OCI-LY1 (cell line): ENCODE data around the gene FTSJ3.

ENCODE experiments used
- H2AFZ ChIP-seq: fragments of 200-600 bp; sonication (generic), shearing (Covaris generic); 2 replicates; pipeline ENCODE4 v1.6.0; 2014; ENCODE audit warnings: antibody characterized with exemption, mild to moderate bottlenecking, low read length
- H3F3A ChIP-seq: fragments of 200-600 bp; sonication (generic), shearing (Covaris generic); 2 replicates; pipeline ENCODE4 v1.6.0; 2014; ENCODE audit warnings: mild to moderate bottlenecking, antibody characterized with exemption, low read length, moderate library complexity; ENCODE audit not compliant: insufficient read depth
- H3K27ac ChIP-seq: fragments of 200-600 bp; sonication (generic); 2 replicates; pipeline ENCODE4 v1.5.1; 2014; ENCODE audit warnings: low read length, mixed run types, mild to moderate bottlenecking, low read depth; ENCODE audit not compliant: poor library complexity, severe bottlenecking
- H3K27me3 ChIP-seq: fragments of 200-600 bp; sonication (generic); 2 replicates; pipeline ENCODE4 v1.6.0; 2014; ENCODE audit warnings: antibody characterized with exemption, mild to moderate bottlenecking, low read length, moderate library complexity; ENCODE audit not compliant: insufficient read depth
- H3K36me3 ChIP-seq: fragments of 200-600 bp; sonication (generic); 2 replicates; pipeline ENCODE4 v1.6.1; 2014; ENCODE audit warnings: mild to moderate bottlenecking, antibody characterized with exemption, low read length, moderate library complexity, mixed read lengths; ENCODE audit not compliant: insufficient read depth
- H3K4me1 ChIP-seq: fragments of 200-600 bp; sonication (generic); 2 replicates; pipeline ENCODE4 v1.5.1; 2014; ENCODE audit warnings: mild to moderate bottlenecking, low read length, moderate library complexity; ENCODE audit not compliant: insufficient read depth, severe bottlenecking
- H3K4me2 ChIP-seq: fragments of 200-600 bp; sonication (generic), shearing (Covaris generic); 2 replicates; pipeline ENCODE4 v1.6.1; 2014; ENCODE audit warnings: low read length
- H3K4me3 ChIP-seq: fragments of 200-600 bp; sonication (generic); 2 replicates; pipeline ENCODE4 v1.5.1; 2014; ENCODE audit warnings: low read length, low read depth, mild to moderate bottlenecking, mixed read lengths; ENCODE audit not compliant: poor library complexity, severe bottlenecking
- H3K79me2 ChIP-seq: fragments of 200-600 bp; shearing (Covaris generic); 2 replicates; pipeline ENCODE4 v1.6.1; 2016; ENCODE audit warnings: mixed run types, low read length, mixed read lengths; ENCODE audit not compliant: insufficient read depth
- H3K9ac ChIP-seq: fragments of 200-600 bp; sonication (generic), shearing (Covaris generic); 2 replicates; pipeline ENCODE4 v1.6.1; 2014; ENCODE audit warnings: mild to moderate bottlenecking, low read length, mixed read lengths
- H3K9me2 ChIP-seq: fragments of 200-600 bp; sonication (generic), shearing (Covaris generic); 2 replicates; pipeline ENCODE4 v1.6.1; 2014; ENCODE audit warnings: low read depth, mild to moderate bottlenecking, low read length, mixed read lengths
- H3K9me3 ChIP-seq: fragments of 200-600 bp; shearing (Covaris generic); 2 replicates; pipeline ENCODE4 v1.6.1; 2014; ENCODE audit warnings: low read length, mixed read lengths
- H4K20me1 ChIP-seq: fragments of 200-600 bp; sonication (generic), shearing (Covaris generic); 2 replicates; pipeline ENCODE4 v1.6.0; 2016; ENCODE audit warnings: mild to moderate bottlenecking, low read length; ENCODE audit not compliant: insufficient read depth
- CTCF ChIP-seq: fragments of 200-600 bp; sonication (generic), shearing (Covaris generic); IDR thresholded peaks from 2 replicates; pipeline ENCODE4 v1.5.1; 2017; ENCODE audit warnings: mild to moderate bottlenecking, antibody characterized with exemption, low read length, moderate library complexity, mixed read lengths
- EZH2 ChIP-seq: fragments of 200-600 bp; sonication (generic), shearing (Covaris generic); IDR thresholded peaks from 2 replicates; pipeline ENCODE4 v1.8.0; 2017; ENCODE audit warnings: borderline replicate concordance, mixed run types, mild to moderate bottlenecking, antibody characterized with exemption, low read length, moderate library complexity, mixed read lengths

FTSJ3 gene

GRCh38 chr17:63785556-63785955 is 41.9 kb downstream of the FTSJ3 start:
- no peak overlapping the region for H3K4me3 ChIP-seq
- H3K9me3 ChIP-seq: no peaks in the 10 kb centered on the region
- no peak overlapping the region for H3K4me2 ChIP-seq
- no peaks in the 10 kb centered on the region for H3K27me3 ChIP-seq
- no peak overlapping the region for H2AFZ ChIP-seq
- TF ChIP-seq CTCF: no peak
- TF ChIP-seq EZH2: no peak
- H3K27ac ChIP-seq: no peak overlapping the region
- H3K79me2 ChIP-seq: peaks cover 55% of the 10 kb centered on the region
- no peaks in the 10 kb centered on the region for H3F3A ChIP-seq
- H3K4me1 ChIP-seq: peaks cover 4% of the 10 kb centered on the region
- no peak overlapping the region for H3K9ac ChIP-seq
- peaks cover 85% of the 10 kb centered on the region for H3K36me3 ChIP-seq
- no peaks in the 10 kb centered on the region for H3K9me2 ChIP-seq
- H4K20me1 ChIP-seq: no peaks in the 10 kb centered on the region

GRCh38 chr17:63783522-63783921 is 43.9 kb downstream of the FTSJ3 start:
- TF ChIP-seq CTCF (no peak), EZH2 (no peak)
- no peaks in the 10 kb centered on the region for H3K9me3 ChIP-seq
- H2AFZ ChIP-seq: no peak overlapping the region
- no peak overlapping the region for H3K27ac ChIP-seq
- H3K9ac ChIP-seq: no peak overlapping the region
- H3K4me2 ChIP-seq: no peak overlapping the region
- no peaks in the 10 kb centered on the region for H3K9me2 ChIP-seq
- peaks cover 73% of the 10 kb centered on the region for H3K79me2 ChIP-seq
- no peaks in the 10 kb centered on the region for H3F3A ChIP-seq
- H3K4me3 ChIP-seq: no peak overlapping the region
- H3K4me1 ChIP-seq: peaks cover 4% of the 10 kb centered on the region
- H4K20me1 ChIP-seq: peaks cover 3% of the 10 kb centered on the region; the same call in 1 of the 2 replicates
- peaks cover 84% of the 10 kb centered on the region for H3K36me3 ChIP-seq
- no peaks in the 10 kb centered on the region for H3K27me3 ChIP-seq

GRCh38 chr17:63780928-63781327 is 46.5 kb downstream of the FTSJ3 start:
- H3K4me2 ChIP-seq: no peak overlapping the region
- peaks cover 3% of the 10 kb centered on the region; the same call in 1 of the 2 replicates for H4K20me1 ChIP-seq
- H2AFZ ChIP-seq: no peak overlapping the region

More at GRCh38 chr17:63780928-63781327, 46.5 kb downstream of the FTSJ3 start:
- Histone ChIP-seq H3K9ac (no peak overlapping the region), H3K79me2 (peaks cover 96% of the 10 kb centered on the region), H3K4me3 (no peak overlapping the region), H3K36me3 (peaks cover 84% of the 10 kb centered on the region), H3K9me3 (no peaks in the 10 kb centered on the region), H3K9me2 (no peaks in the 10 kb centered on the region), H3K4me1 (peaks cover 9% of the 10 kb centered on the region), H3K27ac (no peak overlapping the region), H3K27me3 (no peaks in the 10 kb centered on the region), H3F3A (no peaks in the 10 kb centered on the region)
- no peak for TF ChIP-seq EZH2
- TF ChIP-seq CTCF: no peak
